Fibroblast of skin of abdomen (primary cell): Measurements from ENCODE around the gene FBXL13.
"Not testable (repeated sequence)": the region's sequence is repeated elsewhere in the genome, so short reads cannot be mapped to it uniquely, and the experiment has no call there.

Experiments used
- DNase-seq: peaks from one replicate; pipeline ENCODE4 v3.0.0-alpha.2; 2013

FBXL13 gene

DNA sequence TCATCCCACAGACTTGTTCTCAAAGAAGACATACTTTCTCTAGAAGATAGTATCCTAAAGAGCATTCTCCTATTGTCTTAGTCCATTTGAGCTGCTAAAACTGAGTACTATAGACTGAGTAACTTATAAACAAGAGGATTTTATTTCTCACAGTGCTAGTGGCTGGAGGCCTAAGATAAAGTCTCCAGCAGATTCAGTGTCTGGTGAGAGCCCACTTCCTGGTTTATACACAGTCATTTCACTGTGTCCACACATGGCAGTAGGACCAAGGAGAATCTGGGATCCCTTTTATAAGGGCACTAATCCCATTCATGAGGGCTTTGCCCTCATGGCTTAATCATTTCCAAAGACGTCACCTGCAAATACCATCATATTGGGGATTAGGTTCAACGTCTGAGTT is 93.1 kb downstream of the FBXL13 start:
- no peak for DNase-seq

GRCh38 chr7:102979670-102980069 is 94.9 kb downstream of the FBXL13 start:
- DNase-seq = no peak

GRCh38 chr7:102978284-102978683 is 96.3 kb downstream of the FBXL13 start:
- peak; percentile 44 for DNase-seq

- DNase-seq = not testable (repeated sequence)
These were observed 97.0 kb downstream of the FBXL13 start for GRCh38 chr7:102977586-102977985.

DNA sequence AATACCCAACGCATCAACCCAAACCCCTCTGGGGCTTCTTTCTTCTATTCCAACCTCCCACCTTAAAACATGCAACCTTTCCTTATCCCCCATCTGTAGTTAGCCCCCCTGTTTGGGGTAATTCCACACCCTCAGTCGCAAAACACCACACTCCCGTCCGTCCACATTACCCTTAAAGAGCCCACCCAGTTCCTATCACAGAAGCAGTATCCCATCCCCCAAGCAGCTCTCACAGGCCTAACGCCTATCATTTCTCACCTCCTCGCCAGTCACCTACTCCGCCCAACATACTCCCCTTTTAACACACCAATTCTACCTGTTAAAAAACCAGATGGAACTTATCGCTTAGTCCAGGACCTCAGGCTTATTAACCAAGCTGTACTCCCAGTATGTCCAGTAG is 98.1 kb downstream of the FBXL13 start:
- DNase-seq = no peak

DNA sequence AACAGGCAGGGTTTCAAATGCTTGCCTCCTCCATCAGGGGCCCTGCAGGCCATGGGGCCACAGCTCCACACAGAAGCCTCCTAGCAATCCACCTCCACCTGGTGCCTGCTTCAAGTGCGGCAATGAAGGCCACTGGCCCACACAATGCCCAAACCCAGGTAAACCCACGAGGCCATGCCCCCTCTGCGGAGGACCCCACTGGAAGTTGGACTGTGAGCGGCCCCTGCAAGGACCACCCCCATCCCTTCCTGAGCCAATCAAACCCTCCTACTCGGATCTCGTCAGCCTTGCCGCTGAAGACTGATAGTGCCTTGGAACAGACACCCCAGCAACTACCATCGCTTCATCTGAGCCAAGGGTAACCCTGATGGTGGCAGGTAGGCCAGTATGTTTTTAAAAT is 98.7 kb downstream of the FBXL13 start:
- DNase-seq = no peak

DNA sequence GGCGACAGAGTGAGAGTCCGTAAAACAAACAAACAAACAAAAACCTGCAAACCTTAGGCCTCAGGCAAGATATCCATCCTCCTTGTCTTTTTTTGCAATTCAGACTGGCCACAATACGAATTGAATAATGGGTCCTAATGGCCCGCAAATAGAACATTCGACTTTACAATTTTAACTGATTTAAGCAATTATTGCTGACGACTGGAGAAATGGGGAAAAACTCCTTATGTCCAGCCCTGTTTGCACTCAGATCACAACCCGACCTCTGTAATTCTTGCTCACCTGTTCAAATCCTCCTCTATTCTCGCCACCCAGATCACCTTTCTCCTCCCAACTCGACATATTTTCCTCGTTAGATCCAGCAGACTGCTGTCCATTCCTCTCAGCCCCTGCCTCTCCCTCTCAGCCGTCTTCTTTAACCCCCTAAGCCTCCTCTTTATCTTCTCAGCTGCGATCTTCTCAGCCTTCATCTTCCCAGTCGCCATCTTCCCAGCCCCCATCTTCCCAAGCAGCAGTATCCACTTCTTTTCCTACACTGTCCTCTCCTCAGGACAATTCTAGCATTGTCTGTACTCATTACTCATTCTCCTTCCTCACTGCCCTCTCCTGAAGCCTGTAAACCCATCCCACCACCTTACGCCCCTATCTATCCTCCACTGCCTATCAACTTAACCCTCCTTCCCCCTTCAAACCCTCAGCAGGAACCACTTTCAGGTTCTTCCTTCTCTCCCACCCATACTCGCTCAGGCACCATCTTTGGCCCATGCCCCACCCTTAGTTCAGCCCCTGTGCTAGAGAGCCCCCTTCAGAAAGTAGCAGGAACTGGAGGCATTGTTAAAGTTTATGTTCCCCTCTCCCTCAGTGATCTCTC is 100.0 kb downstream of the FBXL13 start:
- DNase-seq = no peak

DNA sequence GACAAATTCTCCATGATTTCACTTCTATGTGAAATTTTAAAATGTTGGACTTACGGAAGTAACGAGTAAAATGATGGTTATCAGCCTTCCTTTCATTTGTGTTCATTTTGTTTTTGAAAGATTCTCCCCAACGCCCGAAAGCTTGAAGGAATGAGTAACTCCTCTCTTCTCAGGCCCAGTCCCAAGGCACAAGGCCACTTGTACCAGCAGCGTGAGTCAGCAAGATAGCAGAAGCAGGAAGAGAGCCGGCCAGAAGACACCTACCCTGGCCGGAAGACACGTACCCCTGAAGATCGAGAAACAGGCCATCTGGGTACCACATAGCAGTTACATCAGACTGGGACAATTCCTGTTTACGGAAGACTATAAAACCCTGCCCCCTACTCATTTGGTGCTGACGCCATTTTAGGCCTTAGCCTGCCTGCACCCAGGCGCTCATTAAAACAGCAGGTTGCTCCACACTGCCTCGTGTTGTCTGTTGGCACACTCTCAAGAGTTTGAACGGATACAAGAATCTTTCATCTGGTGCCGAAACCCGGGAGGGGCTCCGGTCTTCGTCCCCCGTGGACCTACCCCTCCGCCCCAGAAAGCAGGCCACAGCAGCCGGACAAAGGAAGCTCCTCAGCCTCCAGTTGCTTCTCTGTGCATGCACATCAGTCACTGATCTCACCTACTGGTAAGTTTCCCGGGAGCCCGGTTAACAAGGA is 101.3 kb downstream of the FBXL13 start:
- DNase-seq = no peak

- DNase-seq = peak; percentile 46
These were observed 106.8 kb downstream of the FBXL13 start for GRCh38 chr7:102967798-102968197.

DNA sequence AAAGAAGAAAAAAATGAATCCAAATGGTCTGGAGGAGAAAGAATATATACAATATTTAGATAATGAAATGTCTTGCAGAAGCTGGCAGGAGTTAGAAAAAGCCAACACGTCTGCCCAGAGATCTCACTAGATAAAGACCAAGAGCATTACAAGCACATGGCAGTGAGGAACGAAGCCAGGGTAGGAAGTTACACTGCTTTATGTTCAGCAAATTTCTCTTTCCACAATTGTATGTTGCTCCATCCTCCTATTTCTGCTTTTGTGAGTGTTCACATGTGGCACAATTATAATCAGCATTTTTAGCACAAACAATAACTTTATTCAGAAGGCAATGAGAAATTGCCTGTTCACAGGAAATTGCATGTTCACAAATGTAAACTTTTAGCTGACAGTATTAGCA is 108.1 kb downstream of the FBXL13 start:
- no peak for DNase-seq

DNA sequence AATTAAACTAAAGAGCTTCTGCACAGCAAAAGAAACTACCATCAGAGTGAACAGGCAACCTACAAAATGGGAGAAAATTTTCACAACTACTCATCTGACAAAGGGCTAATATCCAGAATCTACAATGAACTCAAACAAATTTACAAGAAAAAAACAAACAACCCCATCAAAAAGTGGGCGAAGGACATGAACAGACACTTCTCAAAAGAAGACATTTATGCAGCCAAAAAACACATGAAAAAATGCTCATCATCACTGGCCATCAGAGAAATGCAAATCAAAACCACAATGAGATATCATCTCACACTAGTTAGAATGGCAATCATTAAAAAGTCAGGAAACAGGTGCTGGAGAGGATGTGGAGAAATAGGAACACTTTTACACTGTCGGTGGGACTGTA is 112.6 kb downstream of the FBXL13 start:
- DNase-seq = not testable (repeated sequence)

DNA sequence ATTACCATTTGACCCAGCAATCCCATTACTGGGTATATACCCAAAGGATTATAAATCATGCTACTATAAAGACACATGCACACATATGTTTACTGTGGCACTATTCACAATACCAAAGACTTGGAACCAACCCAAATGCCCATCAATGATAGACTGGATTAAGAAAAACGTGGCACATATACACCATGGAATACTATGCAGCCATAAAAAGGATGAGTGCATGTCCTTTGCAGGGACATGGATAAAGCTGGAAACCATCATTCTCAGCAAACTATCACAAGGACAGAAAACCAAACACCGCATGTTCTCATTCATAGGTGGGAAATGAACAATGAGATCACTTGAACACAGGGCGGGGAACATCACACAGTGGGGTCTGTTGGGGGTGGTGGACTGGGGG is 116.6 kb downstream of the FBXL13 start:
- DNase-seq = not testable (repeated sequence)

- not testable (repeated sequence) for DNase-seq
These were observed 120.2 kb downstream of the FBXL13 start for GRCh38 chr7:102954359-102954758.

GRCh38 chr7:102953406-102953805 is 121.2 kb downstream of the FBXL13 start:
- no peak for DNase-seq

DNA sequence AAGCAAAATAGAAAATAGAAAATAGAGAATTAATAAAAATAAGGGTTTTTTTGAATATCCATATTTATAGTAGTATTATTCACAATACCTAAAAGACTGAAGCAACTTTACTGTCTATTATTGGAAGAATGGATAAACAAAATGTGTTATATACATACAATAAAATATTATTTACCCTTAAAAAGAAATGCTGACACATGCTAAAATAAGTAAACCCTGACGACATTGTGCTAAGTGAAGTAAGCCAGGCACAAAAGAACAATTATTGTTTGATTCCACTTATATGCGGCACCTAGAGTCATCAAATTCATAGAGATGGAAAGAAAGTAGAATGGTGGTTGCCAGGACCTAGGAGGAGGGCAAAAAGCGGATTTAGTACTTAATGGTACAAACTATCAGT is 122.8 kb downstream of the FBXL13 start:
- DNase-seq = no peak

DNA sequence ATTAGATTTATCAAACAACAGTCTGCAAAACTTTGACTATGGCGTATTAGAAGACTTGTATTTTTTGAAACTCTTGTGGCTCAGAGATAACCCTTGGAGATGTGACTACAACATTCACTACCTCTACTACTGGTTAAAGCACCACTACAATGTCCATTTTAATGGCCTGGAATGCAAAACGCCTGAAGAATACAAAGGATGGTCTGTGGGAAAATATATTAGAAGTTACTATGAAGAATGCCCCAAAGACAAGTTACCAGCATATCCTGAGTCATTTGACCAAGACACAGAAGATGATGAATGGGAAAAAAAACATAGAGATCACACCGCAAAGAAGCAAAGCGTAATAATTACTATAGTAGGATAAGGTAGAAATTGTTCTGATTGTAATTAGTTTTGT is 130.4 kb downstream of the FBXL13 start:
- DNase-seq = no peak

GRCh38 chr7:102943423-102944169 is 131.0 kb downstream of the FBXL13 start:
- no peak for DNase-seq

GRCh38 chr7:102942868-102943267 is 131.7 kb downstream of the FBXL13 start:
- no peak for DNase-seq

DNA sequence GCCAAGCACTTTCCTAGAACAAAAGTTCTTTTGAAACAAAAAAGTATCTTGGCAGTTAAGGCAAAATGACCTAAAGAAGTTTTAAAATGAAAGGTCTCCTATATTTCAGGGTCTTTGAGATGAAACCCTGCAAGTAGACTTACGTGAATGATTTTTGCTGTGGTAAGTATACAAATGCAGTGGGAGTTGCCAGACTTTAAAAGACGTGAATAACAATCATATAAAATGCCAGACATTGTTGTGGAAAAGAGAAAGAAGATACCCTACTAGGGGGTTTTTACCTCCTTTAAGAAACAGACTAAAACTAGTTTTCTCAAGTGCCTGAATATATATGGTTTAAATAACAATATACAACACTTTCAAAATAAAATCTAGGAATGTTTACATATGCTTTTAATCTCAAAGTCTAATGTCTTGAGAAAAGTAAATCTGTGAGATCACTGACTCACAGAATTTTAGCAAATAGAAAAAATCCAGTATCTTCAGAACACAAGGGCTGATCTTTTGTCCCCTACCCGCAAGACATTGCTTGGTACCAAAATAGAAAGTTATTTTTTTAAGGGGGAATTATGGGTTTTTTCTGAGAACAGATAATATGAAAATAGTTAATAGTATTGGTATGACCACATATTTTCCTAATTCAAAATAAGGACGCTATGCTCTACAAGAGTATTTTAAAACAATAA is 132.3 kb downstream of the FBXL13 start:
- peak; percentile 43 for DNase-seq

DNA sequence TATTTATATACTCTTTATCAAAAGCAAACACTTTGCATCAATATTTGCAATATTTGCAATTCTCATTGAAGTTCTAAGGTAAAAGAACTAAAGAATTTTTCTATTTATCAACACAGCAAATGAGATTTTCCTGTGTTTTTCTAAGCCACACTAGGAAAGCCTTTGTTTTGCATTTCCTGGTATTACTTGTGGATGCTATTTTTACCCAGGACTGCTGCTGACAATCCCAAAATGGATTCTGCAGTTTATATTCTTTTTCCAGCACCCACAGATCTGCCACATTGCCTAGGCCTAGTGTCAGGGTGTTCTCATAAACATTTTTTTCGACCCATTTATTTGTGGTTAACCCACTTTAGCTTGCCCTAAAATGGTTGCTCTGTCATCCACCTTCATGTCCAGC is 135.9 kb downstream of the FBXL13 start:
- DNase-seq = no peak

- DNase-seq = peak; percentile 84
These were observed 139.0 kb downstream of the FBXL13 start for GRCh38 chr7:102935450-102936115.

DNA sequence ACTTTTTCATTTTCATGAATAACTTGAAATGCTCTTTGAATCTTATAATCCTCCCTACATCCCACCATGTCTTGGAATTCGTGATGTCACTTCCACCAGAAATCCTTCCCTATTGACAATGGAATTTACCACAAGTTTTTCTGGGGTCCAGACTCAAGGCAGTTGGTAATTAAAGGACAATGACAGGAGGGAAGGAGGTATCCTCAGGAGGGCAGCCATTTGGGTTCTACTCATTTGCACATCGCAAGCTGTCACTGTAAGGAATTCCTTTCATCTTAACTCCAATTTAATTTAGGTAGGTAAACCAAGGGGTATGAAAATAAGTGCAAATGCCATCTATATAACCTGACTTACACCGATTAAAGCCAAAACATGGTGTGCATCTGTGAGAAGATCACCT is 139.9 kb downstream of the FBXL13 start:
- peak; percentile 48 for DNase-seq
